Nucleus accumbens (tissue), 56 donors: ENCODE results near the gene GOLGA8H.
"Not testable (repeated sequence)": the region's sequence is repeated elsewhere in the genome, so short reads cannot be mapped to it uniquely, and the experiment has no call there.

Experiments used
- DNase-seq, 56 donors: peaks; one replicate each; lab custom pipeline; 2025; lab: John Stamatoyannopoulos, UW

The GOLGA8H gene

GRCh38 chr15:30603796-30604195 is at the start of gene GOLGA8H:
TSS of gene GOLGA8H (plus strand) at chr15:30604028. CDS start at chr15:30604126, 98 bp downstream.
- DNase-seq: not testable (repeated sequence)

- DNase-seq: not testable (repeated sequence)
These were observed 36.9 kb upstream of the GOLGA8H start for GRCh38 chr15:30566949-30567348.

GRCh38 chr15:30573012-30573491 is 30.8 kb upstream of the GOLGA8H start:
- DNase-seq: not testable (repeated sequence)

- not testable (repeated sequence) for DNase-seq
These were observed 24.3 kb upstream of the GOLGA8H start for GRCh38 chr15:30579394-30579970.

GRCh38 chr15:30580716-30581115 is 23.1 kb upstream of the GOLGA8H start:
- not testable (repeated sequence) for DNase-seq

GRCh38 chr15:30598953-30599352 is 4.9 kb upstream of the GOLGA8H start:
- not testable (repeated sequence) for DNase-seq

- DNase-seq: not testable (repeated sequence)
These were observed 8.4 kb downstream of the GOLGA8H start for GRCh38 chr15:30612271-30612670.

- not testable (repeated sequence) for DNase-seq
These were observed 17.5 kb downstream of the GOLGA8H start for GRCh38 chr15:30621342-30621741.

- not testable (repeated sequence) for DNase-seq
These were observed 21.8 kb downstream of the GOLGA8H start, which contains the start of gene ARHGAP11B for GRCh38 chr15:30625436-30626193. TSS of gene ARHGAP11B (plus strand) at chr15:30626128.

- DNase-seq: not testable (repeated sequence)
These were observed 22.4 kb downstream of the GOLGA8H start for GRCh38 chr15:30626194-30626565.

GRCh38 chr15:30626632-30627031 is 22.8 kb downstream of the GOLGA8H start:
- DNase-seq: not testable (repeated sequence)

- DNase-seq: no peak
These were observed 46.4 kb downstream of the GOLGA8H start for GRCh38 chr15:30650012-30650929.

- DNase-seq: not testable (repeated sequence)
These were observed 57.3 kb downstream of the GOLGA8H start for GRCh38 chr15:30661154-30661553.
